HCT116 (cell line): ENCODE results near the gene NEDD4.

ENCODE experiments used
- CEBPB ChIP-seq: IDR thresholded peaks from 2 replicates; pipeline ENCODE4 v1.6.1; 2012; ENCODE audit warnings: low read depth
- EZH2 ChIP-seq: fragments of 200-600 bp; sonication (generic); IDR thresholded peaks from 2 replicates; pipeline ENCODE4 v1.6.1; 2017; ENCODE audit warnings: antibody characterized with exemption, mixed run types
- POLR2A ChIP-seq: IDR thresholded peaks from 2 replicates; pipeline ENCODE4 v1.7.0; 2011; ENCODE audit warnings: borderline replicate concordance; ENCODE audit not compliant: insufficient read depth, insufficient read length; ENCODE audit errors: extremely low read depth
- SRF ChIP-seq: IDR thresholded peaks from 2 replicates; pipeline ENCODE4 v1.6.1; 2012; ENCODE audit warnings: low read depth
- YY1 ChIP-seq: IDR thresholded peaks from 2 replicates; pipeline ENCODE4 v1.6.1; 2011; ENCODE audit warnings: low read length, low read depth, moderate library complexity, mild to moderate bottlenecking; ENCODE audit not compliant: insufficient replicate concordance; ENCODE audit errors: extremely low read depth
- TF ChIP-seq, protein P1 (sequence below), 3 experiments: fragments of 200-600 bp in 1 of 3; sonication (generic) in 1 of 3; IDR thresholded peaks in 2 of 3; conservative IDR thresholded peaks in 1 of 3; 2 replicates each; pipeline ENCODE4 v1.5.1; 2012 to 2017; ENCODE audit warnings: low read depth in 2 of 3, low read length in 2 of 3, antibody characterized with exemption in 1 of 3, borderline replicate concordance in 1 of 3, control low read depth in 1 of 3, mild to moderate bottlenecking in 1 of 3, mixed read lengths in 1 of 3, mixed run types in 1 of 3, moderate library complexity in 1 of 3; ENCODE audit not compliant: insufficient read depth in 1 of 3

DNA sequence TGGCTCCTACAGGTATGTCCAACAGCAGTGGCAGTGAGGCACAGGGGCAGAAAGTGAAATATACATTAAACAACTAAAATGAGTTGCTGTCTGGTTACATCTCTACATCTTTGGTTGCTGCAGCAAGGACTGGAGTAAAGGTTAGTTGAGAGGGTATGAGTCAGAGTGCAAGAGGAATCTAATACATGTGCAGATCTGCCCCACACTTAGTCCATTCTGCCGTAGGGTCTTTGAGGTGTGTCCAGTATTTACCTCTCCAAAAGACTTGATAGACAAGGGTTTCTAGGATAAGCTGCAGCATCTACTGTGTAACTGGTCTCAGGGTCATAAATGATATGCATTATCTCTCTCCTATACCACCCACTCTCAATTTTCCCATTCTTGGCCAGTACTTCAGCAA is 6.2 kb upstream of the NEDD4 start:
- TF ChIP-seq, protein P1, sequence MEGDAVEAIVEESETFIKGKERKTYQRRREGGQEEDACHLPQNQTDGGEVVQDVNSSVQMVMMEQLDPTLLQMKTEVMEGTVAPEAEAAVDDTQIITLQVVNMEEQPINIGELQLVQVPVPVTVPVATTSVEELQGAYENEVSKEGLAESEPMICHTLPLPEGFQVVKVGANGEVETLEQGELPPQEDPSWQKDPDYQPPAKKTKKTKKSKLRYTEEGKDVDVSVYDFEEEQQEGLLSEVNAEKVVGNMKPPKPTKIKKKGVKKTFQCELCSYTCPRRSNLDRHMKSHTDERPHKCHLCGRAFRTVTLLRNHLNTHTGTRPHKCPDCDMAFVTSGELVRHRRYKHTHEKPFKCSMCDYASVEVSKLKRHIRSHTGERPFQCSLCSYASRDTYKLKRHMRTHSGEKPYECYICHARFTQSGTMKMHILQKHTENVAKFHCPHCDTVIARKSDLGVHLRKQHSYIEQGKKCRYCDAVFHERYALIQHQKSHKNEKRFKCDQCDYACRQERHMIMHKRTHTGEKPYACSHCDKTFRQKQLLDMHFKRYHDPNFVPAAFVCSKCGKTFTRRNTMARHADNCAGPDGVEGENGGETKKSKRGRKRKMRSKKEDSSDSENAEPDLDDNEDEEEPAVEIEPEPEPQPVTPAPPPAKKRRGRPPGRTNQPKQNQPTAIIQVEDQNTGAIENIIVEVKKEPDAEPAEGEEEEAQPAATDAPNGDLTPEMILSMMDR (IDR thresholded peaks at IDR 0.05 in 2 of 3, conservative IDR thresholded peaks at IDR 0.05 in 1 of 3; ENCODE audit: borderline replicate concordance in 1 of 3, insufficient read depth in 1 of 3, low read depth in 2 of 3, low read length in 2 of 3): no peak
- TF ChIP-seq SRF: no peak
- no peak for TF ChIP-seq EZH2
- TF ChIP-seq POLR2A: no peak
- no peak for TF ChIP-seq YY1
- no peak for TF ChIP-seq CEBPB
